Kidney (tissue), 14 donors: ENCODE results near the gene LSAMP. TPM values are rescaled to one million over a fixed set of nuclear protein-coding genes. Genes with fewer than 3 reads are reported as not detected.

ENCODE experiments used
- DNase-seq, 5 donors: peaks; one replicate each; pipeline ENCODE4 v3.0.0-alpha.2; 2013 to 2020
- FAIRE-seq: peaks from 2 replicates; lab custom pipeline; 2012; peaks lifted over from hg19 to GRCh38; lab: Jason Lieb, UNC
- H3K27ac ChIP-seq, 2 donors: one replicate each; pipeline ENCODE4 v1.7.0; 2013; ENCODE audit warnings: low read depth in 2 of 2, low read length in 2 of 2, inconsistent platforms in 1 of 2
- H3K27me3 ChIP-seq: one replicate; pipeline ENCODE4 v1.7.1; 2013; ENCODE audit warnings: low read length, inconsistent platforms; ENCODE audit not compliant: control insufficient read depth, insufficient read depth
- H3K36me3 ChIP-seq, 3 donors: one replicate each; pipeline versions ENCODE4 v1.7.0 to v1.7.1; 2013; ENCODE audit warnings: low read length in 3 of 3, control low read depth in 1 of 3, inconsistent platforms in 1 of 3; ENCODE audit not compliant: insufficient read depth in 3 of 3, control insufficient read depth in 2 of 3
- H3K4me1 ChIP-seq, 3 donors: one replicate each; pipeline versions ENCODE4 v1.7.0 to v1.7.1; 2013; ENCODE audit warnings: low read length in 3 of 3, inconsistent platforms in 1 of 3, low read depth in 1 of 3; ENCODE audit not compliant: control insufficient read depth in 2 of 3, insufficient read depth in 2 of 3
- H3K4me3 ChIP-seq, 3 donors: one replicate each; pipeline versions ENCODE4 v1.7.0 to v1.8.1; 2013; ENCODE audit warnings: low read length in 3 of 3, control low read depth in 1 of 3, inconsistent platforms in 1 of 3
- H3K9ac ChIP-seq, 3 donors: one replicate each; pipeline versions ENCODE4 v1.7.0 to v1.7.1; 2013; ENCODE audit warnings: low read length in 3 of 3, control low read depth in 1 of 3, inconsistent platforms in 1 of 3
- H3K9me3 ChIP-seq, 3 donors: one replicate each; pipeline versions ENCODE4 v1.7.0 to v1.7.1; 2013; ENCODE audit warnings: low read length in 3 of 3, control low read depth in 1 of 3, inconsistent platforms in 1 of 3; ENCODE audit not compliant: control insufficient read depth in 2 of 3, insufficient read depth in 1 of 3
- intact Hi-C: fragments of 100-400 bp; cut with DNase I; formaldehyde crosslinking; loops from one replicate; pipeline ENCODE4 v1.11.1; 2022
- polyA plus RNA-seq: library from polyadenylated mRNA; stranded (reverse); fragments of 350-450 nt; fragmentation: Illumina TruSeq; extraction: RNeasy Lipid Tissue Mini Kit (QIAGEN cat#74804); gene quantifications from one replicate; pipeline ENCODE4 v1.2.3, GENCODE V29; 2014; ENCODE audit warnings: low read depth, low replicate concordance; ENCODE audit not compliant: insufficient read depth
- total RNA-seq: library from RNA; stranded (reverse); fragmentation: NEBNext Ultra II Directional; extraction: Animal tissue kit (Norgen Biotek cat#: 25700); gene quantifications from one replicate; pipeline ENCODE4 v1.2.1, GENCODE V29; 2021
- TF ChIP-seq, protein P1 (sequence below): IDR thresholded peaks from 3 replicates; pipeline ENCODE4 v1.5.1; 2012; ENCODE audit warnings: mild to moderate bottlenecking, moderate library complexity, borderline replicate concordance; ENCODE audit not compliant: insufficient read depth; ENCODE audit errors: extremely low read depth
- donor health status: control.
- donor health status: control.
- donor health status: control.
- donor health status: control.
- donor health status: control.
- donor health status: DM: yes; HTN: yes; CAD: no.
- donor health status: Normal renal cell carcinoma (clear cell type).

Gene LSAMP
- total and polyA plus RNA-seq, 2 donors from 2014 or later = 1.4 to 3.5 TPM

DNA sequence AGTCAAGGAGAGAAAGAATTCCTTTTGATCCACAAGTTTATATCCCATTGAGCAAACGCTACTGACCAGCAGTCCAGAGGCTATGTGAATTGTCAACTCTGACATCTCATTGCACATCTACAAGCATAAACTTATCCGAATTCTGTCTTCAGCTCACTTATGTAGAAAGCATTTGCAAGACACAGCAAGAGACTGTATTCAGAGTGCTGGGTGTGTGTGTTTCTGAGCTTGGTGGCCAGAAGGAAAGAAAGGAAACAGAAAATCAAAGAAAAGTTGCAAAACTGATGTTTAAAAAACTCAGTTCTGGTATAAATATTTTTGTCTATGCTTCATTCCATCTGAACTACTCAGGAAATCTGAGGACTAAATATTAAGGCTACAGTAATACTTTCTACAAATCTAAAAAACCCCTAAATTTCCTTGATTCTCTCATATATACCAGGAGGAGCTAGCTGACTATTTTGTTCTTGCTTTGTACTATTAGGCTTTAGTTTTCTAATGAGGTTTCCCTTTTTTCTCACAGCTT lies 45.5 kb downstream of the LSAMP start:
- intact Hi-C loops = no loop called here

DNA sequence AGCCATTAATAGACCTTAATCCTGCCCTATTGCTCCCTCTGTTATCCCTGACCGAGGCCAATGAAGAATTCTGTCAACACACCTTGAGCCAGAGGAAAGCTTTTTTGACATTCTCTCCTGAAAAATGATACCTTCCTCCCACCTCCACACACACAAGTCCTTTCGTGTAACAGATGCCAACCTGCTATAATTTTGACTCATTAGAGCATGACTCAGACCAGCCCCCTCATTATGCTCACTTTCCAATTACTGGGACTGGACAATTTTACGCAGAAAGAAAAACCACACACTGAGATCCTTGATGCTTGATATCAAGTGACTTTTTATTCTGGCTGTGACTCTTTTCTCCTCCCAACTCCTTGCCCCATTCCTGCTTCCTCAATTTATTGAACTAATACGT lies 50.9 kb downstream of the LSAMP start:
- Histone ChIP-seq H3K27ac (no peak overlapping the region), H3K27me3 (no peaks in the 10 kb centered on the region), H3K9me3 (no peaks in the 10 kb centered on the region), H3K36me3 (no peaks in the 10 kb centered on the region), H3K9ac (no peak overlapping the region), H3K4me1 (no peaks in the 10 kb centered on the region), H3K4me3 (no peak overlapping the region)
- TF ChIP-seq, protein P1, sequence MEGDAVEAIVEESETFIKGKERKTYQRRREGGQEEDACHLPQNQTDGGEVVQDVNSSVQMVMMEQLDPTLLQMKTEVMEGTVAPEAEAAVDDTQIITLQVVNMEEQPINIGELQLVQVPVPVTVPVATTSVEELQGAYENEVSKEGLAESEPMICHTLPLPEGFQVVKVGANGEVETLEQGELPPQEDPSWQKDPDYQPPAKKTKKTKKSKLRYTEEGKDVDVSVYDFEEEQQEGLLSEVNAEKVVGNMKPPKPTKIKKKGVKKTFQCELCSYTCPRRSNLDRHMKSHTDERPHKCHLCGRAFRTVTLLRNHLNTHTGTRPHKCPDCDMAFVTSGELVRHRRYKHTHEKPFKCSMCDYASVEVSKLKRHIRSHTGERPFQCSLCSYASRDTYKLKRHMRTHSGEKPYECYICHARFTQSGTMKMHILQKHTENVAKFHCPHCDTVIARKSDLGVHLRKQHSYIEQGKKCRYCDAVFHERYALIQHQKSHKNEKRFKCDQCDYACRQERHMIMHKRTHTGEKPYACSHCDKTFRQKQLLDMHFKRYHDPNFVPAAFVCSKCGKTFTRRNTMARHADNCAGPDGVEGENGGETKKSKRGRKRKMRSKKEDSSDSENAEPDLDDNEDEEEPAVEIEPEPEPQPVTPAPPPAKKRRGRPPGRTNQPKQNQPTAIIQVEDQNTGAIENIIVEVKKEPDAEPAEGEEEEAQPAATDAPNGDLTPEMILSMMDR = no peak
- DNase-seq (peak in 2 of 5 donors; percentile 59 to 68), FAIRE-seq (no peak)
- intact Hi-C loops = no loop called here

More for the DNA sequence above, 45.5 kb downstream of the LSAMP start:
- FAIRE-seq = no peak
- no peaks in the 10 kb centered on the region for H3K9me3 ChIP-seq
- no peak overlapping the region for H3K4me3 ChIP-seq
- no peak for DNase-seq
- no peak overlapping the region for H3K27ac ChIP-seq
- H3K36me3 ChIP-seq = no peaks in the 10 kb centered on the region
- TF ChIP-seq, protein P1 = no peak
- H3K9ac ChIP-seq = no peak overlapping the region
- no peaks in the 10 kb centered on the region for H3K4me1 ChIP-seq
- no peaks in the 10 kb centered on the region for H3K27me3 ChIP-seq

DNA sequence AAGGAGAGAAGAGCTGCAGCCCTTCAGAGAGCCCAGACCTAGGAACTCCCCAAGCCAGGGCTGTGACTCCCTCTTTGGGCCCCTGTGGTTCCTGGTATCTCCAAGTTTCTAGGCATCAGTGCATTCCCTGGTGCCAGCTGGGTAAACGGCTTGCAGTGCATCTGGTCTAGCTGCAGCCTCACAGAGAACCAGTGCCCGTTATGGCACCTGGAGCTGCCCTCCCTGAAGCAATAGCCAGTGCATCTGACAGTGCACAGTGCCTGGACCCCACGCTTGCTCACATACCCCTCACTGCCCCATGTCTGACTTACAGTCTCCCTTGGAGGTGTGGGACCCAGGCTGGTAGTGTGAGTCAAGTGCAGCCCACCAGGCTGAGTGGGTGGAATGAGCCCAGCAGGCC lies 52.1 kb downstream of the LSAMP start:
- TF ChIP-seq, protein P1 = no peak
- intact Hi-C loops = no loop called here

DNA sequence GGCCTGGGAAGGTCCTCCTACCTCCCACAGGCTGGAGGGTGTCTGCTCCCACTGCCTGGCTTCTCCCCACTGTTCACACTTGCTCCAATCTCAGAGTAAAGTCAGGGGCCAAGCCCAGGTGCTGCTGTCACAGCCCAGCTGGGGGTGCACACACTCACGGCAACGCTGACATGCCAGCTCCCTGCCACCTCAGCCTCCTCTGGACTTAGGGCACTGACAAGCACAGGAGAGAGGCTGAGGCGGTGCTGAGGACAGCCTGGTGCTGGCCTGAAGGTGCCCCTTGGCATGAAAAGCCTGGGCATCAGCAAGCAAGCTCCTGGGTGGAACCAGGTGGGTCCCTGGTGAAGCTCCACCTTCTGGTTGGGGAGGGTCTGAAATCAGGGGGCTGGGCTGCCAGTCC lies 53.0 kb downstream of the LSAMP start:
- TF ChIP-seq, protein P1 = no peak
- DNase-seq (no peak), FAIRE-seq (no peak)
- Histone ChIP-seq H3K27me3 (no peaks in the 10 kb centered on the region), H3K9me3 (no peaks in the 10 kb centered on the region), H3K36me3 (no peaks in the 10 kb centered on the region), H3K9ac (no peak overlapping the region), H3K4me3 (no peak overlapping the region), H3K4me1 (no peaks in the 10 kb centered on the region), H3K27ac (no peak overlapping the region)
- intact Hi-C loops = no loop called here

More for the DNA sequence above, 52.1 kb downstream of the LSAMP start:
- Histone ChIP-seq H3K9ac (no peak overlapping the region), H3K27ac (no peak overlapping the region), H3K36me3 (no peaks in the 10 kb centered on the region), H3K27me3 (no peaks in the 10 kb centered on the region), H3K9me3 (no peaks in the 10 kb centered on the region), H3K4me3 (no peak overlapping the region), H3K4me1 (no peaks in the 10 kb centered on the region)
- DNase-seq (no peak), FAIRE-seq (no peak)
